Bone marrow (tissue), 2 donors: ENCODE data around the gene ARPC5L.
A peak's percentile ranks its signal among the peaks of the same experiment; 100 is the strongest.

ENCODE experiments used
- DNase-seq, 2 donors: peaks; one replicate each; lab custom pipeline; 2025; lab: John Stamatoyannopoulos, UW

The ARPC5L gene

DNA sequence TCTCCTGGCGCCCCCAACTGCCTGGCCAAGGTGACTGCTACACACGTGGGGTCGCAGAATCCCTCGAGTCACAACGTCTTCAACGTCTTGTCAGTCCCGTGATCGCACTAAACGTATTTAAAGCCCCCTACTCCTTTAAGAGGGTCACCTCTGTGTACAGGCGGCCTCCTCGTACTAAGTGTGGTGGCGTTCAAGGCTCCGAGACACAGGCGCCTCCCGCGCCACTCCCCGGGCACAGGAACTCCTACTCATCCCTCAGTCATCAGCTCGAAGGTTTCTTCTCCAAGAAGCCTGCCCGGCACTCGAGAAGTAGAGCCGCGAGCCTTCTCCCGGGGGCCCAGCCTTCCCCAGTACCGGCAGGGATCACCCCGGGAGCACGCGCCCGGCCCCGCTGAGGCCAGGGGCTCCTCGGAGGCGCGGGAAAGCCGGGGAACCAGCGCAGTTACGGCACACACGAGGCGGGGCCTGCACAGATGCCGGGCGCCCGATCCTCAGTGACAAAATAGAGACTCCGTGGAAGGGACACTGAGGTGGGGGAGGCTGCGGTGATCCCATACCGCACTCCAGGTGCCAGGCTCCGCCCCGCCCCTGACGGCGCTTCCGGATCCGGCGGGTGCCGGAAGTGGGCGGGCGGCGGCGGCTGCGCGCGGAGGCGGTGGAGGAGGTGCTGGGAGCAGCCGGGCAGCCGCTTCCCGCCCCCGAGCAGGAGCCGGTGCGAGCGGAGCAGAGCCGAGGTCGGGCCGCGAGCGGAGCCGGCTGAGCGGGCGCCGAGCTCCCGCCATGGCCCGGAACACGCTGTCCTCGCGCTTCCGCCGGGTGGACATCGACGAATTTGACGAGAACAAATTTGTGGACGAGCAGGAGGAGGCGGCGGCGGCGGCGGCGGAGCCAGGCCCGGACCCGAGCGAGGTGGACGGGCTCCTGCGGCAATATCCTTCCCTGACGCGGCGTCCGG is 6.9 kb downstream of the ARPC5L start:
- peak; percentile 48 to 69 for DNase-seq

DNA sequence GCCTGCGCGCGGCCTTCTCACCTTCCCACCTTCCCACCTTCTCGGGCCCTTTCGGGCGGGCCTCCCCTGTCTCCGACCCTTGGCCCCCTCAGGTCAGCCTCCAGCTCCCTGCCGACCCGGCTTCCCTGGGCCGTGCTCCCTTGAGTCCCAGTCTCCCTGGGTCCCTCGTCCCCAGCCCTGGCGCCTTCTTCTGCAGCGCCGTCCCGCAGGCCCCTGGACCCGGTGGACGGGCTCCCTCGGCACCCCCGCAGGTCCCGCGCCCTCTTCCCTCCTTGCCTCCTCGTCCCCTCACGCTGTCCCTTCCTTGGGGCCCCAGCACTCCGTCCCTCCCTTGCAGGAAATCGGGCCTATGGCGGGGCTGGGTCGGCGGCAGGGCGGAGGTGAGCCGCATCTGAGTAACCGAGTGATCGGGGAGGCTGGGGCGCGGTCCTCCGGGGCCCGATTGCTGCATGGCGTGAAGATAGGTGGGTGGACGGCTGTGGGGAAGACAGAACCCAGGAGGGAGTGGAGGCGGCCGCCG is 7.6 kb downstream of the ARPC5L start:
- no peak for DNase-seq

DNA sequence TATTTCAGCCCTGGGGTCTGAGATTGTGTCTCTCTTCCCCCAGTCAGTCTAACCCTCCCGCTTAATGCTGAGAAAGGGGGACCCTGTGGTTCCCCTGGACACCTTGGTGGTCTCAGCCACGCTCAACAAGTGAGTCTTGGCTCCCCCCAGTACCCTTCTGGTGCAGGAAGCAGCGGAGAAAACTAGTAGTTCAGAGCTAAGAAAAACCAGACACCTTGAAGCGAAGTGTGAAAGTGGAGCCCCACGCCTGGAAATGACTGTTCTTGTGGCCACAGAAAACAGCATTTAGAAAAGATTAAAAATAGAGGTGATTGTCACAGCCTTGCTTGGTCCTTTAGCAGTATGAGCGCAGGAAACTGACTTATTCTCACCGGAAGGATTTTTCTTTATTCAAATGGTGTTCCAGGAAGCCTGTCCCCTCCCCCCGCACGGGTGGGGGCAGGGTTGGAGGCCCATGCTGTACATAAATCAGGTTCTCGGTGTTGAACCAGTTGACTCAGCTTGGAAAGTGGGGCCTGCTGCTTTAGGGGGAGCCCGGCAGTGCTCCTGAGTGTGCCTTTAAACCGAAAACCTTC is 8.1 kb downstream of the ARPC5L start:
- DNase-seq: peak; percentile 16 to 63

DNA sequence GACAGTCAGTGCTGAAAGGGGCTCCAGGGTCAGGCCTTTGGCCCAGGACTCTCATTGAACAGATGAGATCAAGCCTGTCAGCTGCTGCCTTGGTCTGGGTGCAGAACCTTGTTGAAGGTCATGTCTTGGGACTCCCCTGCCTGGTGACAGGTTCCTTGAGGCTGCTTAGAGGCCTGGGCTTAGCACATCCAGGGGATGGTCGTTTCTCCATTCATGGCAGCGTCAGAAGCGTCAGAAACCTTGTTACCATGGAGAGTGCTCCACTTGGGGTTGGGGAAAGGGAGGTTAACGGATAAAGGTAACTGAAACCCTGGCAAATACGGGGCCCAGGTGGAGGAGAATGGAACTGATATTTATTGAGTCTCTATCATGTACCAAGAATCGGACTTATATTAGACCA is 8.8 kb downstream of the ARPC5L start:
- no peak for DNase-seq

DNA sequence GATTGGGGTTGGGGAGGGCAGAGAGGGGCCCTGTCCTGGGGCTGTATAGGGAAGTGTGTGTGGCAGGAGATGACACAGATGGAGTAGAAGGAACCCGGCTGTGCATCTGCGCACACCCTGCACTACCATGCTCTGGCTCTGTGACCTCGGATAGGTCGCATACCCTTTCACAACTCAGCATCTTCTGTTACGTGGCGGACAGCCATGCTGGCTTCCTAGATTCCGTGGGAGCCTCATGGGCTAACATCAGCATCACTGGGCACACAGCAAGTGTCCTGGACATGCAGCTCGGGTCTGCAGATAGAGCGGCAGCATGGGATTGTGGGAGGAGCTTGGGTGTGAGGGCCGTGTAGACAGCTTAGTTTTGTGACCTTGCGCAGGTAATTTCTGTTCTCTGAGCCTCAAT is 9.2 kb downstream of the ARPC5L start:
- no peak for DNase-seq

DNA sequence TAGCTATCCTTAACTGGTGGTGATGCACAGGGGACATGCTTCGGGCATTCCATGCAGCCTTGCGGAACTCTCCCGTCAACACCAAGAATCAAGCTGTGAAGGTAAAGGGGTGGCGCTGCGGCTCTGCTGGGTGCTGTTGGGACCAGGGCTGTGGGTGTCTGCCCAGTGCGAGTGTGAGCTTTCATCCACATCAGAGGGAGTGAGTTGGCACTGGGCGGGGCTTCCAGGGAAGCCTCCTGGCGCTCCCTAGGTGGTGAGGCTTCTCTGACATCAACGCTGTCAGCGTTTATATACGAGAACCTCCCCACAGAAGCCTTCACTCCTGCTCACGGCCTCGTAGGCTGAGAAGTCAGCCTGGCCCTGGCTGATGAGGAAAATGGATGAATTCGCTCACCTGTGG is 11.7 kb downstream of the ARPC5L start:
- no peak for DNase-seq

DNA sequence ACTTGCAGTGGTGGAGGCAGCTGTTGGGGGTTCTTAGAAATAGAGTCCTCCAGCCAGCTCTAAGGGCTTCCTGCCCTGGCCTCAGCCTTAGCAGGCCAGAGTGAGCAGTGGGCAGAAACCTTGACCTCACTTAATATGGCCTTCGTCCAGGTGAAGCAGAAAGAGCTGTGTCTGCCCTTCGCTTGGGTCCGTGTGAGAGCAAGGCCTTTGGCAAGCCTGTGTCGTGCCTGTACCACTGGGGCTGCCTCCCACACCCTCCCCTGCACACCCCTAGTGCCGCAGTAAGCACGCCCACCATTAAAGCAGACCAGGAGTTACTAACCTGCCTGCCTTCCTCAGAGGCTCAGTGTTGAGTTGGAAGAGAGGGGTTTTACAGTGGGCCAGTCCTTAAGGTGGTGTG is 13.6 kb downstream of the ARPC5L start:
- no peak for DNase-seq

DNA sequence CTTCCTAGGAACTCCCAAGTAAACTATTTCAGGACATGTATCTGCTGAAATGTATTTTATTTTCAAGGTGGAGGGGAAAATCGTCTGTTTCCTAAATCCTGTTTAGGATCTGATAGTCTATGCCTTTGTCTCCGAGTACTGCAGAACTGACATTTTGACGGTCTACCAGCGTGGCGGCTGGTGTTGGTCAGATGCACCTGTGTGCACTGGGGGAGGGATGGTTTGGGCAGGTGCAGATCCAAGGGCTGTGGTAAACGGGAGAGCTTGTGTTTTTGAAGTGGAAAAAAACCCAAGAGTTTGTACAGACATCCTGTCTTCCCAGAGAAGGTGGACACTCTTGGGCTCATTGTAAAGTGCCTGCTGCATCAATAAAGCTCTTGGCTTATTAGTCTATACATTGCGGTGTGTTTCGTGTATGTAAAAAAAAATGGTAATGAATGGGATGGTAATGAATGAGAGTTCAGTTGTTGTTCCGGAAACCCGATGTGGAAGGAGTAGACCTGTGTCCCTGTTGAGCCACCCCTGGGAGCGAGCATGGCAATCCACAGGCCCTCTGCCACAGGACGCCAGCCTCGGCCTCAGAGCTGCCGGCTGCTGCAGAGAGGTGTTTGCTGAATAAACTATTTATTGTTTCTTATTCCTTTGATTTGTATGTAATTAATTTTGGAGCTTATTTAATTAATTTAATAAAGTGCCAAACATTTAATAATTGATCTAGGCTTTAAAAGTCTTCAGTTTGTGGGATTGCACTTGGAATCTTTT is 15.3 kb downstream of the ARPC5L start:
- DNase-seq: no peak

DNA sequence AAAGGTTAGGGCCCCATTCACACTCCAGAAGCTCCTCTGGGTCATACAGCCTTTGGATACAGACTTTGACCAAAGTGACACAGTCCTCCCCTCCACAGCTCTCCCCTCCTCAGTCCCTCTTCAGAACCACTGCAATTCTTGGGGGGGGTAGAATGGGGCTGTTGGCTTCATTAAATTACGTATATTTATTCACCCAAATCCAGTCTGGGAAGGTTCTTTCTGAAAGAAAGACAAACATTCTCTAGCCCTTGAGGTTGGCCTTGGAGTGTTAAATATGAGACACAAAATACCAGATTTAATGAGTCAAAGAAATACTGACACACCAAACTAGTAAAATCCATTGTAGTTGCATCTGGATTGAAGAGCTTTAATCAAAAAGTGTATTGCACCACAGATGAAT is 16.1 kb downstream of the ARPC5L start:
- no peak for DNase-seq

DNA sequence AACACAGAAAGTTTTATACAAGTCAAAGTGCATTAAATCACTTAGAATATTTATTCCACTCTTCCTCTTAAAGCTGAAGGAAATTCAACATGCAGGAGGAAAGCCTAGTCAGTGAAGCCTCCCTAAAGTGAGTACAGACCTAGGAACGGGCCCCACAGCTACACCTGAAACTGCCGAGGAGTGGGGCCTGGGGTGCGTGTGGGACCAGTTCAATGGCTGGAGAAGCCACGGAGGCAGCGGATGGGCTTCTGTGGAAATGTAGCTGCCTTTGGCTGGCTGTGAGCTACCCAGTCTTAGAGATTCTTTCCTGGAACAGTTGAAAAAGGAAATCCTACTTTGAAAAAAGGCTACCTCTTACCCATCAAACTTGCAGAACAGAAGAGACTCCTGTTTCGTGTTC is 16.6 kb downstream of the ARPC5L start:
- no peak for DNase-seq

DNA sequence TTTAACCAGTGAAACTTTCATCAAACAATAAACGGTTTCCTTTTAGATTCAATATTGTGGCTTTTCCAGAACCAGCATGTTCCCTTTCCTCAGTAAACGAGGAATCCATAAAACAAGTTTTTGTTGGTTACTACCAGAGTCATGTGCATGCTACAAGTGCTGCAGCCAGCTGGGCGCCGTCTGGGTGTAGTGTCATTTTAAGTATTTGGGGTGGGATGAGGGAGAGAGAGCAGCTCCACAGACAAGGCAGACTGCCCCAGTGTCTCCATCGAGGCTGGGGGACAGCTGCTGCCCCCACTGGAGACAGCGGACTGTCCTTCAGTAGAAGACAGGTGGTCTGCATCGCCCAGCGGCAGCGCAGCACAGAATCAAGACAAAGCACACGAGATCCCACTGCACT is 17.3 kb downstream of the ARPC5L start:
- DNase-seq: no peak

DNA sequence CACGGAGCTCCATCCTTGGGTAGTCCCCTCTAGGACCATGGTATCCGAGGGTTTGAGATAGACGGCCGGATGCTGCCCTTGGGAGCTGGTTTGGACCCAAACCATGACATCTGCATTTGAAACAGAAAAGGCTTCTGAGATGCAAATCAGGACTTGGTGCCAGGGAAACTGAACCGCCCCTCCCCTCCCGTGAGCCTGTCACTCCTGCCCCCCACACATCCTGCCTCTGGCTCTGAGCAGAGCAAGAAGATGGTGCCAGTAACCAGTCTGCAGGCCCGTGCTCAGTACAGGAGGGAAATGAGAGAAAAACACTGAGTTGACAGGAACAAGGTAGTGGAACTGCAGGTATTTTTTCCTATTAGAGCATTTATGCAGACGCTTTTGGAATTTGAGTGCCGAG is 18.6 kb downstream of the ARPC5L start:
- DNase-seq: no peak

DNA sequence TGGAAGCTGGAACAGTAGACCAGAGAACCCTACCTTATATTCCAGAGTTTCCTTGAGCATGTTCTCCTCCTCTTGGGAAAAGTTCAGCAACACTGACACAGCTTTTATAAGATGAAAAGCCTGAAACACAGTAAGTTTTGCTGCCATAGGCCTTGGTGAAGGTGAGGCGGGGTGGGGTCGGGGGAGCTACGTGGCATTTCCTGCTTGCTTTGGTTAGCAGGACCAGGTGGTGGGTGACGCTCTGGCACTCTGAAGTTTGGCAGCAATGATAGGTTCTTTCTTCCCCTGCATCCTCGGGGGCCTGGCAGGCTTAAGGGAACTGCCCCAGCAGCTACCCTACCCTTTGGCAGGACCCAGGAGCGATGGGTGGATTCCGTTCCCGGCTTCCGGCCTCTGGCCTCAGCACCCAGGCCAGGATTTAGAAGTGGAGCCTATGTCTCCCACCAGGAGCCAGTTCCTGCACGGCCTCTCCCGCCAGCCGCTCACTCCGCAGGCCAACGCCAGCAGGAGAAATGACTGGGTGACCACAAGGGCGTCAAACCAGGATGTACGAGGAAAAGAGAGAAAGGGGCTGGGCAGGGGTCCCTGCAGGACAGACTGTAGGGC is 19.3 kb downstream of the ARPC5L start:
- DNase-seq: no peak

DNA sequence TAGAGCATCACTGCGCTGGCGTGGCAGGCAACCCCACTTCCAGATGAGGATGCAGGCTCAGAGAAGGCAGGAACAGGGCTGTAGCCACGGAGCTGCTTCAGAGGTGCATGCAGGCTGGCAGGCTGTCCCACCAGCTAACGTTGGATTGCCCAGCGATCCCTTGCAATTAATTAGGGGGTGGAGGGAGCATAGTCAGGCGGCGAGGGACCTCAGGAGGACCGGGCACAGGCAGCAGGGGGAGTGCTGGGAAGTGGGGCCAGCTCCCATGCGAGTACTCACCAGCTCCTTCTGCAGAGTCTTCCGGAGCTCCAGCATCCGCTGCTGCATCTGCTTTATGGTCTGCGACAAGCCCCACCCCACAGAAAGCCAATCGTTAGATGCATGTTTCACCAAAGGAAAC is 20.3 kb downstream of the ARPC5L start:
- DNase-seq: no peak

DNA sequence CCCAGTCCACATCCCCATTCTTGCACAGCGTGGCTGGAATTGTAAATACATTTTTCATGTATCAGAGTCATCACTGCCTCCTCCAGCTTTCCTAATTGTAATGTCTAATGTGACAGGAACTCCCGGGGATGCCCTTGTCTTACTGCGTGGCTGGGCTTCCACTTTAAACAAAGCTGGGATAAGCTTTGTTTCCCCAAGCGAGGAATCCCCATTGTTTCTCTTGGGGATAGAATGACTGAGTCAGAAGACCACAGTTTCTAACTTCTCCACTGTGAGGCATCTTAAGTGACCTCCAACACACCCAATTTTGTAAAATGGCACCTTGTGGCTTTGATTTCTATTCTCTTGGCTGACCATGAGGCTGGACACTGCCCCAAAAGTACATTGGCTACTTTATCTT is 22.4 kb downstream of the ARPC5L start:
- DNase-seq: no peak

DNA sequence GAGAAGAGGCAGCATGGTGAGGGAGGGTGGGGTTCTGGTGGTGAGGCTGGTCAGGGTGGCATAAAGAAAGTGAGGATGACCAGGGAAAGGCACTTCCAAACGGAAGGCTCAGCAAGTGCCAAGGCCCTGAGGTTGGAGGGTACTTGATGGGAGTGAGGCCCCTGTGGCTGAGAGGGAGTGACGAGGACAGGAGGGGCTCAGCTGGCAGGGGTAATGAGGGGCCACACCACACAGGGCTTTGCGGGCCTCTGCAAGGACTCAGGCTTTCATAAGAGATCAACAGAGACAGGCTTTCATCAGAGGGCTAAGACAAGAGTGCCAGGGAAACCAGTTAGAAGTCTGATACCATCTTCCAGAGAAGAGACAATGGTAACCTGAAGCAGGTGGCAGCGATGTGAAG is 23.6 kb downstream of the ARPC5L start:
- DNase-seq: no peak

DNA sequence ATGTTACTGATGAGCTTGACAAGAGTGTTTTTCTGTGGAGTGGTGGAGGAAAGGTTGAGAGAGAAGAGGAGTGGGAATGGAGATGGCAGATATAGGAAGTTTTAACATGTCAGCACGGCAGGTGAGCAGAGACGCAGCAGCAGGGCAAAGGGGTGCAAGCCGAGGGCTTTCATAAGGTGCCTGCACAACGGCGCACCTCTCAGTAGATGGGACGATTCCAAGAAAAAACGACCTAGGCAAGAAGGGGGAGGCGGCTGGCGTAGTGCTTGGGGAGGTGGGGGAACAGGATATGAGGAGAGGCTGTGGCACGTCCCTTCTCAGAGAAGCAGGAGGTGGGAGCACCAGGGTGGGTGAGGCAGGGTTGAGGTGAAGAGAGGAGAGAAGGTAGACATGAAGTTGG is 24.5 kb downstream of the ARPC5L start:
- no peak for DNase-seq

DNA sequence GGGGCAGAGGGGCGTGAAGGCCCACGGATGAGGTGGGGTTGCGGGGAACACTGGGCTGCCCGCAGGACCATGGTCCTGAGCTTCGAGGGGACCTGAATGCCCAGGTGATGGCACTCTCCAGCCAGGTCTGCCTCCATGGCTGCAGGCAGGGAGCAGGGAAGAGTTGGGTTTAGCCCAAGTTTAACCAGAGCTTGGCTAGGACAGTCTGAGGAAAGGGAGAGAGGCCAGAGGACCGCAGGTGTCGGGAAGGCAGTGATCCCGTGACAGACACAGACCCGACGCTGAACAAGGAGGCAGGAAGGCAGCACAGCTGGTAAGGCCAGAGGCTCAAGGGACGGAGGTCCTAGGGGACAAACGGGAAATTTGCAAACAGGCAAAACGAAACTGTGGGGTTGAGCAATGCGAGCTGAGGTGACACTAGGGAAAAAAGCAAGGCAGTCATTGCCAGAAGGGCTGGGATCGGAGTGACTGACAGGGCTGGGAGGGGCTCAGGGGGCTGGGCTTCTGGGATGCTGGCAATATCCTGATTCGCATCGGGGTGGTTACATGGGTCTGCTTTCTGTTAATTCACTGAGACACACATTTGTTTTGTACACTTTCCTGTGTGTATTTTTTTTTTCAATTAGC is 25.0 kb downstream of the ARPC5L start:
- DNase-seq: no peak

DNA sequence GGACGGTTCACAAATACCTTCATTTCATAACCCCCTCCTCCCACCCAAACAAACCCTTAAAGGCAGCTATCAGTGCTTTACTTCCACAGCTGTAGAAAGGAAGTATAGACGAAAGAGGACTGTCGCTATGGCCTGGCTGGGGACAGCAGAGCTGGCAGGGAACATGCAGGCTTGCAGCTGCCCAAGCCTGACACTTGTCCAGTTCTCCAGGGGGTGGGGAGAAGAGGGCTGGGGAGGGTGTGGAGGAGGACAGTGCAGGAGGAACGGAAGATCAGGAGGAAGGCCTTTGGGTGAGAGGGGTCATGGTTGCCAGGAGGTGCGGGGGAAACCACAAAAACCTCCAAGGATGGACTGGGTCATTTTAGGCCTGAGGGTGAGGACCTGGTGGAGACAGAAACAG is 25.9 kb downstream of the ARPC5L start:
- DNase-seq: no peak

DNA sequence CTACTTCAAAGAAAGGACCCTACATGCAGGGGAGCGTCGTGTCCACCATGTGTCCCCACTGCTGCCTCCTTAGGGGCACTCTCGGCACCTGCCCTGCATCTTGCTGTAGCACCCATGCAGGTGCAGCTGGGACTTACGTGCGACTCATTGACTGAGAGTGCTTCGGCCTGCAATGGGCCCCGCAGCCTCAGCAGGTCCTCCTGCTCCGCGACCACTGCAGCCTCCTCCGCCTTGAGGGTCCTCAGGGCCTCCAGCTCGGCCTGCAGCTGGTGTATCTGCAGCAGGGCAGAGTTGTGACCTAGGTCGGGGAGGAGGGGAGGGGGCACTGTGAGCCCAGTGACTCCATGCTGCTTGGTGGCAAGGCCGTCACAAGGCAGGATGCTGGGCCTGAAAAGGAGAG is 27.1 kb downstream of the ARPC5L start:
- no peak for DNase-seq

DNA sequence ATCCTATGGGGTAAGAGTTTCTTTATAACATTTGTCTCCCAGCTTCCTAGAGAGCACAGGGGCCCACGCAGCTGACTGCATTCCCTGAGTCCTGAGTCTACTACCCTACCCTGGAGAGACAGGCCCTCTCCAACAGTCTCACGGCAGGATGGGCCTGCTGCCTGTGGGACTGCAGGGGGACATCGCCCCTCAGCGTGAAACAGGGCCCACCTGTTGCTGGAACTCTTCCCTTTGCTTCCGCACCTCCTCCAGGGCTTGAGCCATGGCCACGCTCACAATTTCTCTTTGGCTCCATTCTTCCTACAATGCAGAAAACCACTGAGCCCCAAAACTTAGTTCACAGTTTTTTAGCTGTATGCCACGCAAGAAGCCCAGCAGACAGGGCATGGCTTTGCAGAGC is 28.2 kb downstream of the ARPC5L start:
- no peak for DNase-seq
